ENCODE results near the gene EXOC4.

The EXOC4 gene

GRCh38 chr7:133672866-133673265 lies 420.0 kb downstream of the EXOC4 start:
- Histone ChIP-seq H4K8ac (ENCODE audit: low read depth, low read length) (no peak overlapping the region), H2AFZ (ENCODE audit: low read length) (no peak overlapping the region), H3K23ac (ENCODE audit: low read depth, low read length, poor library complexity) (no peak overlapping the region), H2BK5ac (ENCODE audit: low read length) (no peak overlapping the region), H3K4me3 (ENCODE audit: low read length in 2 of 2) (no peak overlapping the region), H3K4me2 (ENCODE audit: insufficient read depth, low read length, poor library complexity, severe bottlenecking) (no peak overlapping the region), H3K27ac (replicated peaks; ENCODE audit: low read length) (no peak overlapping the region), H3K14ac (ENCODE audit: low read length) (no peak overlapping the region), H2AK5ac (ENCODE audit: low read depth, low read length) (no peak overlapping the region), H3K4me1 (ENCODE audit: control insufficient read depth in 2 of 2, insufficient read depth in 1 of 2, low read depth in 1 of 2, low read length in 2 of 2) (peaks cover 4 to 5% of the 10 kb centered on the region in 2 donors), H3K18ac (ENCODE audit: low read length) (no peak overlapping the region), H3K79me1 (ENCODE audit: low read depth, low read length) (no peaks in the 10 kb centered on the region), H2BK12ac (ENCODE audit: low read length) (no peak overlapping the region), H3K4ac (ENCODE audit: low read length) (no peak overlapping the region), H4K91ac (ENCODE audit: low read depth, low read length, poor library complexity) (no peak overlapping the region), H3K27me3 (ENCODE audit: control insufficient read depth in 3 of 3, insufficient read depth in 3 of 3, low read depth in 1 of 3, low read length in 3 of 3) (no peaks in the 10 kb centered on the region), H2BK120ac (ENCODE audit: low read depth, low read length) (no peak overlapping the region), H3K36me3 (replicated peaks in 1 of 2; ENCODE audit: control insufficient read depth in 2 of 2, insufficient read depth in 2 of 2, low read length in 2 of 2) (no peaks in the 10 kb centered on the region), H3K9me3 (replicated peaks in 1 of 2; ENCODE audit: control insufficient read depth in 2 of 2, insufficient read depth in 1 of 2, low read depth in 1 of 2, low read length in 2 of 2) (no peaks in the 10 kb centered on the region), H2BK15ac (ENCODE audit: low read length) (no peak overlapping the region), H3K9ac (ENCODE audit: low read depth, low read length, poor library complexity) (no peak overlapping the region)
- DNase-seq (ENCODE audit: low spot score), result no peak
- WGBS, 2 donors (ENCODE audit: extremely low coverage in 2 of 2, insufficient read length in 2 of 2, insufficient replicate concordance in 1 of 2), result no CpG with 5 or more reads among the region's 1 CpG

- Histone ChIP-seq H3K79me1 (ENCODE audit: low read depth, low read length) (no peaks in the 10 kb centered on the region), H3K4me1 (ENCODE audit: control insufficient read depth in 2 of 2, insufficient read depth in 1 of 2, low read depth in 1 of 2, low read length in 2 of 2) (peaks cover 2 to 6% of the 10 kb centered on the region in 2 donors), H3K27ac (replicated peaks; ENCODE audit: low read length) (no peak overlapping the region), H3K4me2 (ENCODE audit: insufficient read depth, low read length, poor library complexity, severe bottlenecking) (no peak overlapping the region), H2BK120ac (ENCODE audit: low read depth, low read length) (no peak overlapping the region), H2BK15ac (ENCODE audit: low read length) (no peak overlapping the region), H2BK12ac (ENCODE audit: low read length) (no peak overlapping the region), H4K8ac (ENCODE audit: low read depth, low read length) (no peak overlapping the region), H2AK5ac (ENCODE audit: low read depth, low read length) (no peak overlapping the region), H3K23ac (ENCODE audit: low read depth, low read length, poor library complexity) (no peak overlapping the region), H3K36me3 (replicated peaks in 1 of 2; ENCODE audit: control insufficient read depth in 2 of 2, insufficient read depth in 2 of 2, low read length in 2 of 2) (no peaks in the 10 kb centered on the region), H3K9ac (ENCODE audit: low read depth, low read length, poor library complexity) (no peak overlapping the region), H3K18ac (ENCODE audit: low read length) (no peak overlapping the region), H3K14ac (ENCODE audit: low read length) (no peak overlapping the region), H2BK5ac (ENCODE audit: low read length) (no peak overlapping the region), H3K4ac (ENCODE audit: low read length) (no peak overlapping the region), H3K27me3 (ENCODE audit: control insufficient read depth in 3 of 3, insufficient read depth in 3 of 3, low read depth in 1 of 3, low read length in 3 of 3) (no peaks in the 10 kb centered on the region), H3K4me3 (ENCODE audit: low read length in 2 of 2) (no peak overlapping the region), H2AFZ (ENCODE audit: low read length) (no peak overlapping the region), H4K91ac (ENCODE audit: low read depth, low read length, poor library complexity) (no peak overlapping the region), H3K9me3 (replicated peaks in 1 of 2; ENCODE audit: control insufficient read depth in 2 of 2, insufficient read depth in 1 of 2, low read depth in 1 of 2, low read length in 2 of 2) (no peaks in the 10 kb centered on the region)
- no CpG with 5 or more reads among the region's 2 CpGs for WGBS, 2 donors (ENCODE audit: extremely low coverage in 2 of 2, insufficient read length in 2 of 2, insufficient replicate concordance in 1 of 2)
- DNase-seq (ENCODE audit: low spot score), result no peak
These were observed 421.3 kb downstream of the EXOC4 start for GRCh38 chr7:133674079-133674763.

- H3K18ac ChIP-seq (ENCODE audit: low read length), result no peak overlapping the region
- no peaks in the 10 kb centered on the region for H3K36me3 ChIP-seq (replicated peaks in 1 of 2; ENCODE audit: control insufficient read depth in 2 of 2, insufficient read depth in 2 of 2, low read length in 2 of 2)
- no peak overlapping the region for H2BK15ac ChIP-seq (ENCODE audit: low read length)
- no peak overlapping the region for H3K4me3 ChIP-seq (ENCODE audit: low read length in 2 of 2)
- H2BK12ac ChIP-seq (ENCODE audit: low read length), result no peak overlapping the region
- DNase-seq (ENCODE audit: low spot score), result no peak
- no peaks in the 10 kb centered on the region for H3K9me3 ChIP-seq (replicated peaks in 1 of 2; ENCODE audit: control insufficient read depth in 2 of 2, insufficient read depth in 1 of 2, low read depth in 1 of 2, low read length in 2 of 2)
- no peak overlapping the region for H2BK120ac ChIP-seq (ENCODE audit: low read depth, low read length)
- no peak overlapping the region for H4K8ac ChIP-seq (ENCODE audit: low read depth, low read length)
- H3K4me1 ChIP-seq (ENCODE audit: control insufficient read depth in 2 of 2, insufficient read depth in 1 of 2, low read depth in 1 of 2, low read length in 2 of 2), result peaks cover 2 to 6% of the 10 kb centered on the region in 2 donors
- WGBS, 2 donors (ENCODE audit: extremely low coverage in 2 of 2, insufficient read length in 2 of 2, insufficient replicate concordance in 1 of 2), result no CpG with 5 or more reads among the region's 8 CpGs
- no peak overlapping the region for H3K23ac ChIP-seq (ENCODE audit: low read depth, low read length, poor library complexity)
- no peak overlapping the region for H3K4me2 ChIP-seq (ENCODE audit: insufficient read depth, low read length, poor library complexity, severe bottlenecking)
- no peak overlapping the region for H3K9ac ChIP-seq (ENCODE audit: low read depth, low read length, poor library complexity)
- H4K91ac ChIP-seq (ENCODE audit: low read depth, low read length, poor library complexity), result no peak overlapping the region
- no peaks in the 10 kb centered on the region for H3K27me3 ChIP-seq (ENCODE audit: control insufficient read depth in 3 of 3, insufficient read depth in 3 of 3, low read depth in 1 of 3, low read length in 3 of 3)
- no peak overlapping the region for H2AFZ ChIP-seq (ENCODE audit: low read length)
- no peak overlapping the region for H2AK5ac ChIP-seq (ENCODE audit: low read depth, low read length)
- H3K4ac ChIP-seq (ENCODE audit: low read length), result no peak overlapping the region
- H2BK5ac ChIP-seq (ENCODE audit: low read length), result no peak overlapping the region
- H3K14ac ChIP-seq (ENCODE audit: low read length), result no peak overlapping the region
- H3K27ac ChIP-seq (replicated peaks; ENCODE audit: low read length), result no peak overlapping the region
- no peaks in the 10 kb centered on the region for H3K79me1 ChIP-seq (ENCODE audit: low read depth, low read length)
These were observed 422.8 kb downstream of the EXOC4 start for GRCh38 chr7:133675510-133676218.

DNA sequence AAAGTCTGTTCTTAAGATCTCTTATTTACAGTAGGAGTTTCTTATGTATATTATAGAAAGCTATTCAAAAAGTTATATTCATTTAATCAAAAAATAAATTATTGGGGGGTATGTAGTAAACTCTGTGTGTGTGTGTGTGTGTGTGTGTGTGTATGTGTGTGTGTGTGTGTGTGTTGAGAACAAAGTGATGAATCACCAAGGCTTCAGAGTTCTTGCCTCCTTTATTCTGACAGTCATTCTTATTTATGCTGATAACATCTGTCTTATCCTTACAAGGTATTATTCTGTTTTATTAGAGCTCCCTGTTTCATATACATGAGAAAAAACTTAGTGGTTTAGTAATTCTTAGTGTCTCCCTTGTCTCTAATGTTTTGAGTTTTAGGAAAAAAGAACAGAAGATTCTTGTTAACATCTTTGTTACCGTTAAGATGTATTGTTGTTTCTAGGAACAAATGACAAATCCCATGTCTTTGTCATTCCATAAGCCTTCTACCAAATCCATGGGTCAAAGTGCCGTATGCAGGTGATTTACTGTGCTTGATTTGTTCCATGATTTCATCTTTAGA lies 424.0 kb downstream of the EXOC4 start:
- Histone ChIP-seq H3K4ac (ENCODE audit: low read length) (no peak overlapping the region), H3K27ac (replicated peaks; ENCODE audit: low read length) (no peak overlapping the region), H3K9ac (ENCODE audit: low read depth, low read length, poor library complexity) (no peak overlapping the region), H3K36me3 (replicated peaks in 1 of 2; ENCODE audit: control insufficient read depth in 2 of 2, insufficient read depth in 2 of 2, low read length in 2 of 2) (no peaks in the 10 kb centered on the region), H3K79me1 (ENCODE audit: low read depth, low read length) (no peaks in the 10 kb centered on the region), H3K4me3 (ENCODE audit: low read length in 2 of 2) (no peak overlapping the region), H2BK5ac (ENCODE audit: low read length) (no peak overlapping the region), H3K27me3 (ENCODE audit: control insufficient read depth in 3 of 3, insufficient read depth in 3 of 3, low read depth in 1 of 3, low read length in 3 of 3) (no peaks in the 10 kb centered on the region), H3K9me3 (replicated peaks in 1 of 2; ENCODE audit: control insufficient read depth in 2 of 2, insufficient read depth in 1 of 2, low read depth in 1 of 2, low read length in 2 of 2) (no peaks in the 10 kb centered on the region), H3K4me2 (ENCODE audit: insufficient read depth, low read length, poor library complexity, severe bottlenecking) (no peak overlapping the region), H2BK120ac (ENCODE audit: low read depth, low read length) (no peak overlapping the region), H3K23ac (ENCODE audit: low read depth, low read length, poor library complexity) (no peak overlapping the region), H3K14ac (ENCODE audit: low read length) (no peak overlapping the region), H2BK12ac (ENCODE audit: low read length) (no peak overlapping the region), H2AFZ (ENCODE audit: low read length) (no peak overlapping the region), H4K91ac (ENCODE audit: low read depth, low read length, poor library complexity) (no peak overlapping the region), H3K18ac (ENCODE audit: low read length) (no peak overlapping the region), H2BK15ac (ENCODE audit: low read length) (no peak overlapping the region), H3K4me1 (ENCODE audit: control insufficient read depth in 2 of 2, insufficient read depth in 1 of 2, low read depth in 1 of 2, low read length in 2 of 2) (peaks cover 2 to 9% of the 10 kb centered on the region in 2 donors), H4K8ac (ENCODE audit: low read depth, low read length) (no peak overlapping the region), H2AK5ac (ENCODE audit: low read depth, low read length) (no peak overlapping the region)
- DNase-seq (ENCODE audit: low spot score), result no peak
- WGBS, 2 donors (ENCODE audit: extremely low coverage in 2 of 2, insufficient read length in 2 of 2, insufficient replicate concordance in 1 of 2), result no CpG with 5 or more reads among the region's 2 CpGs
